HG02678 (cell line): ENCODE results near the gene CAMK2A.
"Not testable (repeated sequence)": the region's sequence is repeated elsewhere in the genome, so short reads cannot be mapped to it uniquely, and the experiment has no call there.

Source experiments
- ATAC-seq: cut with Tn5 transposase; IDR thresholded peaks from one replicate; pipeline ENCODE4 v1.9.1; 2021; ENCODE audit warnings: mild to moderate bottlenecking, moderate library complexity; ENCODE audit not compliant: unreplicated experiment

Gene CAMK2A

DNA sequence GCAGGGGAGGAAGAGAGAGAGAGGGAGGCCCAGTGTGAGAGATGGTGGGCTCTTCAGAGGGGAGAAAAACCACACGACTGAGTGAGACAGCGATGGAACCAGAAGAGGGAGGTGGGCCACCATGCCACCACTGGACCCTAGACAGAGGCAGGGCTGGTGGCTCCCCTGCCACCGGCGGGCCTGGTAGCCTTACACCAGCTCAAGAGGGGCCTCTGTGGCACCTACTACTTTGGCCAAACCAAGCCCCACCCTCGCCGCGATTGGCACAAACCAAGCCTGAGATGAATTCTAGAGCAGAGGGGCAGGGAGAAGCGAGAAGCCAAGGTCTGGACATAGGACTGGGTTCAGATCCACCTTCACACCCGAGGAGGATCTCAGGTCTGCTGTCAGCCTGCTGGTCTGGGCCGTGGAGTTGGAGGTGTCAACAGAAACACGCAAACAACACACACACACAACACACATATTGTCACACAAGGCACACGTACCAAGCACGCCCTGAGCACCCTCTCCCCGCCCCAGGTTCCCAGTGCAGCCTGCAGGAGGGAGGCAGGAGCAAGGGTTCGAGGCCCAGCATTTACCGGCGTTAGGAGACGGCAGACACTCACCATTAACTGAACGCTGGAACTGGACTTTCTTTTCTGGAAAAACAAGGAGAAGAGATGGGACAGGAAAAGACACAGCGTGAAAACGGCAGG is 50.3 kb downstream of the CAMK2A start:
- ATAC-seq, result no peak

DNA sequence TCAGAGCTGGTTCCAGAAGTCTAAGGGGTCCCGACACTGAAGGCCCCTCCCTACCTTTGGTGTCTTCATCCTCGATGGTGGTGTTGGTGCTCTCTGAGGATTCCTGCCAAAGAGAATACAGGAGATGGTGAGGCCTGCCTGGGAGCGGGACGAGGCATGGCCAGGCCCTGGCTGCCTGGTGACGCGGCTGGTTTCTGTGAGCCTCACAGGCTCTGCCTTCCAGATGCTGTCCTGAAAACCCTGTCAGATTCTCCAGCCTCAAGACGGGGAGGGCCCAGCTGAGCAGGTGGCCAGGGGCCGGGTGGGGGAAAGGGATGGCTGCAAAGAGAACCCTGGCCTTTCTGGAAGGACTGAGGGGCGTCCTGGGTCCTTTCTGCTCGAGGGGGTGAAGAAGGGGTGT is 50.9 kb downstream of the CAMK2A start:
- no peak for ATAC-seq

DNA sequence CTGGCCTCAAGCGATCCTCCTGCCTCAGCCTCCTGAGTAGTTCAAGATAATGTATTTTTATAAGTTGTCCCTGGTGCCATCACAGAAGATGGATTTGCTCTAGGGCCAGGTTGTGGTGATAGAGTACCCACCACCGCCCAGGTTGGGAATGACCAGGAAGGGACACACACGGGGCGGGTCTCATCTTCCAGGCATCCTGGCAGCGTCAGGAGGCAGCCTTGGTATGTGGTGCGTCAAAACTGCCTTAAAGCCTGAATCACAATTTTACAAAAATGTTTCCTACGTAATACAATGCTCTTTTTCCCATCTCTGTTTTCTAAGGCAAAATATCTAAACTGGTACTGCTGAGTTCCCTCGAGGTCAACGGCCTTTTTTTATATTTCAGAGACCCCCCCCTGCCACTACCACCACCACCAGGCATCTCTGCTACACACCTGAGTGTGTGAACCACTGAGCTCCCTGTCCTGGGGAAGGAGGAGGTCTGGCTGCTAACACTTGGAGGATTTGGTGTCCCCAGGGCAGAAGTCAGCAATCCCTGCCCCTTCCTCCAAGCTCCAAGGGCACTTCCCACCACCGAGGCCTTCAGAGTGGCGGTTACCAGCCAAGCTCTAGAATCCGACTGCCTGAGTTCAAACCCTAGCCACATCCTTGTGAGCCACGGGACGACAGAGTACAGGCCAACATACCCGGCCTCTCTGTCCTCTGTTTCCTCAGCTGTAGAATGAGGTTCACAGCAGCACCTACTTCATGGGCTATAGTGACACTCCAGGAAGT is 52.4 kb downstream of the CAMK2A start:
- ATAC-seq, result no peak

DNA sequence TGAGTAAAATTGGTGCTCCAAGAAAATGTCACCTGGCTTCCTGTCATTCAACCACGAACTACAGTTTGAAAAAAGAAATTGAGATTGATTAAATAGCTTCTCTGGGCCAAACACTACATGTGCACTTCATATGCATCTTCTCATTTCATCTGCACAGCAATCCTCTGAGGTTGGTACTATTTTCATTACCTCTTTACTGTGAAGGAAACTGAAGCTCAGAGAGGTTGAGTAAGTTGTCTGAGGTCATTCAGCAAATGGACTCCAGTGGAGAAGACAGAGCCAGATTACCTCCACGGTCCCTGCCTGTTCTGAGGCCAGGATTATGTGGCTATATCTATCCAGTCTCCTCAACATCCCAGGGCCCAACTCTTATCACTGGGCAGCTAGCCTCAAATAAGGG is 53.3 kb downstream of the CAMK2A start:
- no peak for ATAC-seq

DNA sequence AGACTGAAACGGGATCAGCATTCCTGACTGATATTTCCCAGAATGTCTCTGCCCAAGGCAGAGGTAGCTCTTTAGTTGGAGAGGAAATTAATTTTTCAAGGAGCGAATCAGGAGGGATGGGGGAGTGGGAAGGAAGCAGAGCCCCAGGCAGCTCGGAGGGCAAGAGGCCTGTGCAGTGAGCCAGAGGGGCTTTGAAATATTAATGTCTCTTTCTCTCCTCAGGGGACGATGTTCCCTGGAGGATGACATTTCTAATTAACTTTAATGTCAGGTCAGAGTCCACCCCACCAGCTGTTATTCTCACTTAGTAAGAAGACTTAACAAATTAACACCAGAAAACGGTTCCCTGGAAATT is 54.1 kb downstream of the CAMK2A start:
- ATAC-seq, result no peak

DNA sequence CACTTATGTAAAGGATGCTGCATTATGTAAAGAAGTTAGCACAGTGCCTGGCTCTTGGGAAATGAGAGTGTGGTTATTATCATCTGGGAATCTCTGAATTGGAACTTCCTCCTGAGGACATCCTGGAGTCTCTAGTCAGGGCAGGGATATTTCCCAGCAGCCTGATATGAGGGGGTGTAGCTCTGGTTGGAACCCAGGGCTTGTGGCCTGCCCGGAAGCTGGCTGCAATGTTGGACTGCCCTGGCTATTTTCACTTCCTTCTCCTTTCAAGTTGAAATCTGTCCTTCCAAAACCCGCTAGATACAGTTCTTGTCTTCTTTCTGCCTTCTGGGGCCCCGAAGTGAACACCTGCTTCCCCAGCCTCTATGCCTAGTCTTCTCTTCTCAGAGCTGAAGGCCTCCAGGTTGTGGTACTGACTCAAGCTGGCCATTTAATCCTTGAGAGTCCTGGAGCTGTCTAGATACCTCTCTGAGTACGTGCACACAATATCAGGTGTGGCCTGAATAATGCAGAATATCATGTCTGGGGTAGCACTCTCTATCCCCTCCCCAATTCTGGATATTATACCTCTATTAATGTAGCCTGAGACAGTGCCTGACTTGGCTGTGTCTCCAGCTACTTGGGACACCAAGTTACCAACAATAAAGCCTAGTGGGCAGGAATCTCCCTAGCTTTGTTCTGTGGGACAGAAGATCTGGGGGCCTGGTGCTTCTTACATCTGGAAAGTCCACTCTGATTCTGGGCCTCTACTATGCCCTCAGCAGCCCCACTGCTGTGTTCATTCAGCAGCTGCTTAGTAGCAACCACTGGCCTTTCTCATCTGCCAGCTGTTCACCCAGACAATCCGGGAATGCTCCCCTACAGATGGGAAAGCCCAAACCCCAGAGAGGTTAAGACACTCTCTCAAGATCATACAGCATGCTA is 54.7 kb downstream of the CAMK2A start:
- ATAC-seq, result no peak

DNA sequence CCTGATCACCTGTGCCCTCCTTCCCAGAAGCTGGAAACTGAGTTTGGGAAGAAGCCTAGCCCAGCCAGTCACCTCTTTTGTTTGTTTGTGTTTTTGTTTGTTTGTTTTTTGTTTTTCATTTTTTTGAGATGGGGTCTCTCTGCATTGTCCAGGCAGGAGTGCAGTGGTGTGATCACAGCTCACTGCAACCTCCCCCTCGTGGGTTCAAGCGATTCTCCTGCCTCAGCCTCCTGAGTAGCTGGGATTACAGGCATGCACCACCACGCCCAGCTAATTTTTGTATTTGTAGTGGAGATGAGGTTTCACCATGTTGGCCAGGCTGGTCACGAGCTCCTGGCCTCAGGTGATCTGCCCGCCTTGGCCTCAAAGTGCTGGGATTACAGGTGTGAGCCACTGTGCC is 55.9 kb downstream of the CAMK2A start:
- not testable (repeated sequence) for ATAC-seq

DNA sequence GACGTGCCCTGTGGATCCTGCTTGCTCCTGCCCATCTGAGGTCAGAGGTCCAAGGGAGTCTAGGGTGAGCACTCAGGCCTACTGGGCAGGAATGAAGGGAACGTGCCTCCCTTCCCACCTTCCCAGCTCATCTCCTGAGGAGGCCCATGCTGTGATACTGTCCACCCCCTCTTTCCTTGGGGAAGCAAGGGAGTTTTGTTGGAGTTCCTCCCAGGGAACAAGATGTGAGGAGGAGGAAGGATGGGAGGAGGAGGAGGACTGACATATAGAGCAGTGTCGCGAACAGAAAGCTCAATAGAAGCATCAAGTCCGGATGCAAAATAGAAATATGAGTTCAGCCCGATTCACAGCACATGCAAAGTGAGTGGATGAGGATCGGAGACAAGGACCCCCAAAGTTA is 58.7 kb downstream of the CAMK2A start:
- no peak for ATAC-seq

DNA sequence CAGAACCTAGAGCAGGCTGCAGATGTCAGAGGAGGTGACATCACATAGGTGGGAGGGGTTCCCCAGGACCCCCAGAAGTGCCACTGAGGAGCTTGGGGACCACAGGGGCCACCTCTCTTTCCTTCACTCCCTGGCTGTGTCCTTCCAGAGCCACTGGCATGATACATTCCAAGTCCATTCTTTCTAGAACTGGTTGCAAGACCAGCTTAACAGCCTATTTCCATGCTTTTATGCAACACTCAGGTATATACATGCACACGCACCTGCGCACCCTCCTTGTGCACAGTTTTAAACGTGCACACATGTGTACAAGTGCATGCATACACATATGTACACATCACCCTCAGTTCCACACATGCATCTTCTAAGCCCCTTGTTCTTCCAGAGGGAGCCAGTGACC is 60.0 kb downstream of the CAMK2A start:
- ATAC-seq, result no peak

DNA sequence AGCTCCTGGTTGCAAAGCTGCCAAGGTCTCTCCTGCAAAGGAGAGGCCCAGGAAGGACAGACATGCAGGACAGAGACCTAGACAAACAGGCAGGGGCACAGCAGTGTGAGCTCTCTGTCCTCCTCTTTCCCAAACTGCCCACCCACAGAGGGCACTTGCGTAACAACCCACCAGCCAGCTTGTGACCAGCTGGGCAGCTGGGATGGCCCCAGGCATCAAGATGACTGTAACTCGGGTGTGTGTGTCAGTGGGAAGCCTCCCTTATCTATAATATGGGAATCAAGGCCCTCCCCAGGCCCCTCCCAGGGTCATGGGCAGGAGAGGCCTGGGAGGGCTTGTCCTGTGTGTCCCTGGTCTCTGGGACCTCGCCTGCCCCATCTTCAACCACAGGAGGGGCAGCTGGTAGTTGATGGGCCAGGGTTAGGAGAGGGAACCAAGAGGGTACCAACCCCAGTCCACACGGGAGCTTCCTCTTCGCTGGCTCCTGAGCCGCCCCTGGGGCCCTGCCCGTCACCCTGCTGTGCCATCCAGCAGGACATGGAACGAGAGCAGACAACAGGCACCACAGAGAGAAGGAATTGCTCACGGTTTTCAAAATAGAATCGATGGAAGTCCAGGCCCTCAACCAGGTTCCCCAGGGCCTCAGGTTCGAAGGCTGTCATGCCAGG is 61.8 kb downstream of the CAMK2A start:
- no peak for ATAC-seq

DNA sequence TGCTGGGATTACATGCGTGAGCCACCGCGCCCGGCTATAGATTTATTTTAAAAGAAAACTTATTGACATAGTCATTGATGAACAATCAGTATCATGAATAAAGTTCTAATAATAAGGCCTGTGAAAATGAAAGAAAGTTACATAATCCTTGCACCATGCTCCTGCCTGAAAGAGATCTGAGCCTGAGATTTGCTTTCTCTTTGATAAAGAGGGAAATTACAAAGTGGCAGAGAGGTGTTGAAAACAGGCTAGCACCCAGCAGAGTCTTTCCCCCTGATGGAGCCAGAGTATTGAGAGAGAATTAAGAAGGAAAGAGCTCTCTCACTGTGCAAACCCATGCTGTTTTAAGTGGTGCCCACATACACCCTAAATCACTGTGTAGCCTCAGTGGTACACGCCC is 62.5 kb downstream of the CAMK2A start:
- ATAC-seq, result no peak

DNA sequence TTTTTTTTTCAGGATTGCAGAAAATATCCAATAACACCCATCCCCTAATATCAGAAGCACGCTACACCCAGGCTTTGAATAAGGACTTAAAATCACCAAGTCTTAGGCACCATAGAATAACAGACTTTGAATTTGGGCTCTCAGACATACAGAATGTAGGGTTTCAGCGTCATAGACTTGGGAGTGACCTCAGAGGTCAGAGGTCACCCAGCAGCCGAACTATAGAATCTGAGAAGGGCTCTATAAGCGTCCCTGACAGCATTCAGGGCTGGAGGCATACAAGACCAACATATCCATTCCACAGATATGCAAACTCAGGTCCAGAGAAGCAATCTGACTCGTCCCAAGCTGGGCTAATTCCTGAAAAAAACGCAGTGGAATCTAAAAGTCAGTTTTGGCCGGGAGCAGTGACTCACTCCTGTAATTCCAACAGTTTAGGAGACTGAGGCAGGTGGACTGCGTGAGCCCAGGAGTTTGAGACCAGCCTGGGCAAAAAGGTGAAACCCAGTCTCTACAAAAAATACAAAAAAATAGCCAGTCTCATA is 65.0 kb downstream of the CAMK2A start:
- ATAC-seq, result no peak

DNA sequence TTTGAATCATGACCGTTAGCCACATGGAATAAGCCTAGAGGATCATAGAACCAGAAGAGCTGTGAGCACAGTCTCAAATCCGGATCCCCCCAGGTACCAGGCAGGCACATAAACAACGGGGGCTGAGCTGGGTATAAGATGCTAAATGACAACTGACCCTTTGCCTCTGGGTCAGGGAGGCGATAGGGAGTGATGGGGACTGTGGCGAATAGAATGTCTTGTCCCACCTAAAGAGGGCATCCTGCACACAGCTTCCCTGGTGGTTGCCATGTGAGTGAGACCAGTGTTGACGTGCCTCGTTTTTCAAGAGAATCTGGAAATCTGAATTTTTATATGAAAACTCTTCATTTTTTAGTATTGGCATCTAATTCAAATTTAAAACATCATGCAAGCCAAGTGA is 66.1 kb downstream of the CAMK2A start:
- no peak for ATAC-seq

DNA sequence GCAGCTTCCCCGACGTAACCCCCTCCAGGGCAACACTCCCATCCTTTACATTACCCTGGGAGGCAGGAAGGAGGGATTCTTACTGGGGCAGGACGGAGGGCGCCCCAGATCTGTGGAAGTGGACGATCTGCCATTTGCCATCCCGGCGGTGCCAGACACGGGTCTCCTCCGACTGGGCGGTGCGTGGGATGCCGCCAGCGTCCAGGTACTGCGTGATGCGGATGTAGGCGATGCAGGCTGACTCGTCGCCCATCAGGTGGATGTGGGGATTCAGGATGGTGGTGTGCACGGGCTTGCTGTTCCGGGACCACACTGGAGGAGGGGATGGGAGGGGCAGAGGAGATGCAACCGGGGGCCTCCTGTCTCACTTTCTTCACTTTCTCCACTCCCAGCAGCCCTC is 66.7 kb downstream of the CAMK2A start:
- ATAC-seq, result no peak

DNA sequence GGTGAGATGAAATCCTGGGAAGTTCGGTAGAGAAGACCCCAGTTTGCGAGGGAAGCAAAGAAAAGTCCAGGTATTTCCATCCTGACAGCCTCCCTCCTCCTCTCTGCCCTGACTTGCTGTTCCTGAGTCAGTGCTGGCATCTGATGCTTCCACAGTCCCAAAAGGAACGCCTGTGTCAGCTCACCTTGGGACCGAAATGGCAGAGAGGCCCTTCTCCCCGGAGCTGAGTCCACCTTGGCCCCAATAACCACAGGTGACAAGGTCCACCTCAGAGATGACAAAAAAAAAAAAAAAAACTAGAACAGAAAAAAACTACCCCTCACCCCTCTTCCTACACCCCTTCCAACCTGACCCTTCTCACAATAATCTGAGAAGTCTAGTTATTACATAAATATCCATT is 68.1 kb downstream of the CAMK2A start:
- ATAC-seq, result no peak

DNA sequence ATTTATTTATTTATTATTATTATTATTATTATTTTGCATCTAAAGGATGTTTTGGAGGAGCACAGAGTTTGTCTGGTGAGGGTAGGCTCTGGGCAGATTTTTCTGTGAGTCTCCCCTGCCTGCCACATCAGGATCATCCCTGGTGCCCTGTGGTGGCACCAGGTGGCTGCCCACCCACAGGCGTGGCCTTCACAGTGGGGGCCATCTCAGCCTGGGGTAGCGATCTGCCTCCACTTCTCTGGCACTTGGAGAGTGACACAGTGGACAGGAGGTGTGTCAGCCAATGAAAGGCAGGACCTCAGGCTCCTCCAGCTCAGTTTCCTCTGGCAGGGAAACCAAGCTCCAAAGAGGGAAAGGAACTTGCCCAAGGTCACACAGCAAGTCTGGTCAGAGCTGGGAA is 69.7 kb downstream of the CAMK2A start:
- ATAC-seq, result no peak

DNA sequence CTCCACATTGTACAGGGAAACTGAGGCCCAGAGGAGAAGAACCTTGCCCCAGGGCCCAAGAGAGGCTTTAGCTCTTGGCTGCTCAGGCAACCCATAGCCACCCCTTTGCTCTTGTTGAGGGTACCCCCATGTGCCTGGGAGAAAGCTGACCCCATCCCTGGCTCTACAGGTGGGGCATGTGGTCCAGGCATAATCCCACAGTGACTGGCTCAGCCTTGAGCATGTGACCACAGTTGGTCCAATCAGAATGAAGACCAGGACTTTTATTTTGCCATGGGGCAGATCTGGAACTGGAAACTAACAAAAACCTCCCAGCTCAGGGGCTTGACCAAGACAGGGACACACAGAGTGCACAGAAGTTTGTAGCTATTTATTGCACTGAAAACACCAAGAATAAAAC is 70.4 kb downstream of the CAMK2A start:
- no peak for ATAC-seq

DNA sequence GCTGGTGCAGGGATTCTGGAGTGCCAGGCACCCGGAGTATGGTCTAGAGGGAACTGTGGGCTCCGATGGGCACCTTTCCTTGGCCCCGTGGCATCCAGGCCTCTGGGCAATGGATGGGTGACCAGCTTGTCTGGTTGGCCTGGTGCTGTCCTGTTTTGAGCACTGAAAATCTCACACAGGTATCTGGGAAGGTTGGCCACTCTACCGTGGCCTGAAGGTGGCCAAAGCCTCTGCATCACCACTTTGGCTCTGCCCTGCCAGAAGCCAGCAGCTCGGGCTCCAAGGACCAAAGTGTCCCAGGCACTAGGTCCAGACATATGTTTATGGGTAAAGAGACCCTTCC is 70.9 kb downstream of the CAMK2A start:
- ATAC-seq, result no peak

DNA sequence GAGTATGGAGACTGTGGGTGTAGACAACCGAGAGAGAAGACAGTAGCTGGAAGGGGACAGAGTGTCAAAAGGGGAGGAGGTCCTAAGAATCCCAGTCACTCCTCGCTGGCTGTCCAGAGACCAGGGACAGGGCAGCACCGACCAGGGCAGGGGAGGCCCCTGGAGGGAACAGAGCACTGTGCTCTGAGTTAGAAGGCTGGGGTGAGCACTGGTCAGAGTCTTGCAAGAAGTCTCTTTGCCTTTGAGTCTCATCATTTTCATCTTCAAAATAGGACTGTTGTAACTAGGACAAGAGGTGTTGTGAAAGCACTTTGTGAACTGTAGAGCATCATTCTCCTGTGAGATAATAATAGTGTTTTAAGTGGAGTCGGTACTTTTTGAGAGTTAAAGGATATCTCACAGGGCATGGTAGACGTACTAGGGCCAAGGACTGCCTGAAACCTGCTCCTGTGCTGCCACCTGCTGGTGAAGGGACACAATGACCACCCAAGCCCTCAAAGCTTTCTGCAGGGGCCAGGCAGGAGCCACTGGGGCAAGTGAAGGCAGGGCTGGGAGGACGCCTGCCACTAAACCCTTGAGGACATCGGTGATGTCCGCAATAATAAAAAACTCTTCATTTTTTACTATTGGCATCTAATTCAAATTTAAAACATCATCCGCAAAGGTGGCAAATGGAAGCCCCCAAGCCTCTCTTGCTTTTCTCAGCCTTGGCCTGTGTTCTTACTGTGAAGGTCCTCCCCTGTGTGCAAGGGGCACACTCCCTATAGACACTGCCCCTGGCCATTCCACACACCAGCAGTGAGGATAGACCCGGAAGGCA is 71.5 kb downstream of the CAMK2A start:
- ATAC-seq, result peak; percentile 93

DNA sequence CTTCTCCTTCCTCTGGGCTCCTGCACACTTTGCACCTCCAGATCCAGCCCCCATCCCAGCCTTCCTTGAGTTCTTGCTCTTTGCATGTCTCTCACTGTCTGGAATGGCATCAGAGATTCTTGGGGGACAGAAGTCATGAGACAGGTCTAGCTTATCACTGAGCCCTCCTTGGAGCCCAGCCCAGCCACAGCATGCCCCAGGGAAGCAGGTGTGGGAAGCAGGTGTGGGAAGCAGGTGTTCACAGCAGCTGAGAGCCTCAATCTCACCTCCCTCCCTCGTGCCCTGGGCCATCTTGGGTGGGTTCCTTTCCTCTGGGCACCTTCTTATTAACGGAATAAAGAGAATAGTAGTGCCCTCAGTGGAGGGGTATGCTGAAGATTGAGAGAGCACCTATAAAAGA is 72.5 kb downstream of the CAMK2A start:
- no peak for ATAC-seq
